GM12873 (cell line): Measurements from ENCODE around the gene FAM219A.

Source experiments
- TF ChIP-seq, protein P1 (sequence below): IDR thresholded peaks from 2 replicates; pipeline ENCODE4 v1.5.1; 2012; ENCODE audit warnings: low read depth, mild to moderate bottlenecking, moderate library complexity, low read length, control low read depth; ENCODE audit not compliant: insufficient read depth; ENCODE audit errors: missing control alignments

The FAM219A gene

DNA sequence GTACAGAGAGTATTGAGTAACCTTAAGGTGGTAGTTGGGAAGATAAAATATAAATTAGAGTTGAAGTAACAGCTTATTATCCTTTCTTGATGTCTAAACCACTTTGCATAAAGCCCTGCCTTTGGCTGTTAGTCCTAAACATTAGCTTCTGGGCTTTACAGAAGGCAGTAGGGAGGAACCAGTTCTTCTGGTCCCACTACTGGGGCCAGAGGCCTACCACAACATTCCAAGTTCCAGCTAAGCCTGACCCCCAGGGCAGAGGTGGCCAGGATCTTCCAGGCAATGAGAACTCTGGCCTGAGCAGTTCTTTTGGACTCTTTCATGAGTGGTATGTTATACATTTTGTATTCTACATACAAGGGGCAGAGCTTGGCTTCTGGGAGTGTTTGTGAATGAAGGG, 26.3 kb upstream of the FAM219A start:
- TF ChIP-seq, protein P1, sequence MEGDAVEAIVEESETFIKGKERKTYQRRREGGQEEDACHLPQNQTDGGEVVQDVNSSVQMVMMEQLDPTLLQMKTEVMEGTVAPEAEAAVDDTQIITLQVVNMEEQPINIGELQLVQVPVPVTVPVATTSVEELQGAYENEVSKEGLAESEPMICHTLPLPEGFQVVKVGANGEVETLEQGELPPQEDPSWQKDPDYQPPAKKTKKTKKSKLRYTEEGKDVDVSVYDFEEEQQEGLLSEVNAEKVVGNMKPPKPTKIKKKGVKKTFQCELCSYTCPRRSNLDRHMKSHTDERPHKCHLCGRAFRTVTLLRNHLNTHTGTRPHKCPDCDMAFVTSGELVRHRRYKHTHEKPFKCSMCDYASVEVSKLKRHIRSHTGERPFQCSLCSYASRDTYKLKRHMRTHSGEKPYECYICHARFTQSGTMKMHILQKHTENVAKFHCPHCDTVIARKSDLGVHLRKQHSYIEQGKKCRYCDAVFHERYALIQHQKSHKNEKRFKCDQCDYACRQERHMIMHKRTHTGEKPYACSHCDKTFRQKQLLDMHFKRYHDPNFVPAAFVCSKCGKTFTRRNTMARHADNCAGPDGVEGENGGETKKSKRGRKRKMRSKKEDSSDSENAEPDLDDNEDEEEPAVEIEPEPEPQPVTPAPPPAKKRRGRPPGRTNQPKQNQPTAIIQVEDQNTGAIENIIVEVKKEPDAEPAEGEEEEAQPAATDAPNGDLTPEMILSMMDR: no peak

DNA sequence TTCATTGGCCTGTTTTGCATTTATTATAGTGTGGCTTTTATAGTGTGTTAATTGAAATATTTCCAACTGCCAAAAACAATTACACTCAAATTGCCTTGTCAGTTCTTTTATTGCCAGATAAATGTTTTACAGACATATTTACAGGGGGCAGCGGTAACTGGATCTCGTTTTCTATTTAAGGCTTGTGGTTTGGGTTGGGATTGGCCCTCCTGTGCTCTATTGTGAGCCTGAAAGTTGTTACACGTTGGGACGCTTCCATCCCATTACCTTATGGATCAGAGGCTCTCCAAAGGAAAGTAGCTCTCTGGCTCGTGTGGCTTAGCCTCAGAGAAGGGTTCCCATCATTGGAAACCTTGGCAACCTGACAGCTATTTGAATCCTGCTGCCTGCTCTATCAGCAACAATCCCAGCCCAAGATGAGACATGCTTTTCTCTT, 21.1 kb upstream of the FAM219A start:
- TF ChIP-seq, protein P1: no peak

DNA sequence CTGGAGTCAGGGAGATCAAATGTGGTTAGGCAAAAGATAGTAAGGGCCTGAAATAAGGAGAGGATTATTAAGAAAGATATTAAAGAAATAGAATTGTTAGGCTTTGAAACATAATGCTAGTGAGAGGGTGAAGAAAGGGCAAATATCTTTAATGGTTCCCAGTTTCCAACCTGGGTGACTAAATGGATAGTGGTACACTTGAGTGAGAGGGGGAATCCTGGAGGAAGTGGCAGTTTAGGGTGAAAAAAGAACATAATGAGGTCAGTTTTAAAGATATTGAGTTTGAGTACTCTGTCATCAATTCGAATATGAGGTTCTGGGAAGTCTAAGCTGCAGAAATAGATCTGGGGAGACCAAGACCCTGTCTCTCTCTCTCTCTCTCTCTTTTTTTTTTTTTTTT, 19.2 kb upstream of the FAM219A start:
- TF ChIP-seq, protein P1: no peak

DNA sequence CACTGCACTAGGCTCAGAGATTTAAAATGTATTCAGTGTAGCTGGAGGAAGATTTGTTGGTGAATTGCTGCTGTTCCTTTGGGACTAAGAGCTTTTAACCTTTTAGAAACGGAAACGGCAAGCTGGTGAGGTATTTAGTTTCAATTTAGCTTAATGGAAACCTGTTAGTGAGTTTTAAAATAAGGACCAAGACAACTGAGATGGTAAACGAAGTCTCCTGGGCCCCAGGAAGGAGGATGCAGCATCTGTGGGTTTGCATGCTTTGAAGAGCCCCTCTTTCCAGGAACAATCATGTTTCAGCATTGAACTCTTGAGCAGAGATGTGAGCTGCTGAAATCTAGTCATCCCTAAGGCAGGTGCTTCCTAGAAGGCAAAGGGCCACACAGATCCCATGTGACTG, 16.7 kb upstream of the FAM219A start:
- TF ChIP-seq, protein P1: no peak

DNA sequence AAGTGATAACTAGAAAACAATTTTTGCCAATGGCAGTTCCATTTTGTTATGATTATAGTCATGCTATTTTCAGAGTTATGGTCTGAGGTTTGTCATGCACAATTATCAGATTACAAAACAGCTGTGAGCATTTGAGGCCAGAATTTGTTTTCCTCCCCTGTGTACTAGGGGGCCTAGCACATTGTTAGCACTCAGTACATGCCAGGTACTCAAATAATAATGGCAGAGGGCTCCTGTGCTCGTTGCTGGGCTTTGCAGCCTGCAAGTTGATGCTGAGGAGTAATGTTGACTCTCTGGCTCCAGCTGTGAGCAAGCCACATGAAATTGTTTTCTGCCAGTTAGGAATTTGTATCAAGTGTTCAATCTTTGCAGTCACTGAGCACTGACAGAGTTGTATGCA, 7.1 kb upstream of the FAM219A start:
- TF ChIP-seq, protein P1: no peak

DNA sequence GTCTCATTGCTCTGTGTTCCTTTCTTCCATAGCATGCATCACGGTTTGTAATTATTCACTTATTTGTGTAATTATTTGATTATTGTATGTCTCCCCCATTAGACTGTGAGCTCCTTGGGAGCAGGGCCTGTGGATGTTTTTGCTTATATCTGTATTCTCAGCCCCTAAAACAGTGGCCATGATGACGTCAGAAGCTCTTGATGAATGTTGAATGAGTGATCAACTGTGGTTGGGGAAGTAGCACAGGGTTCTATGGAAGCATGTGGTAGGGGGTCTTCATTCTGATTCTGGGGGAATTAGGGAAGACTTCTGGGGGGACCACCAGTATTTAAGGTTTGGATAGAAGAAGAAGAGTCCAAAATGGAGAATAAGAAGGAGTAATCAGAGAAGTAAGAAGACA, 6.2 kb upstream of the FAM219A start:
- TF ChIP-seq, protein P1: no peak

DNA sequence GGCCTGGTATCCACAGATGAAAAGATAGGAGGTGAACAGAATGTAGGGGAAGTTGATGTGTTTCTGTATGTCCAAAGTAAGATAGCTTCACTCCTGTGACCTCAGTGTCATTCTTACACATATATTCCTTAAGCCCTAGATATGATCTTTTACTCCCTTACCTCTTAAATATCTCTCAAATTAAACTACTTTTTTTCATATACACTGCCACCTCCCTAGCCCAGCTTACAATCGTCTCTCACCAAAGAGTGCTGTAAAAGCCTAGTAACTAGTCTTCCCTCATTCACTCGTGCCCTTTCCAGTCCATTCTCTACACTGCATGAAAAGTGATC, 5.5 kb upstream of the FAM219A start:
- TF ChIP-seq, protein P1: no peak
